H1 (cell line): ENCODE data around the gene ISG15. TPM values are rescaled to one million over a fixed set of nuclear protein-coding genes. Genes with fewer than 3 reads are reported as not detected.

ENCODE experiments used
- NANOG ChIP-seq: IDR thresholded peaks from 2 replicates; pipeline ENCODE4 v1.6.1; 2011; ENCODE audit warnings: low read length, low read depth, mild to moderate bottlenecking, inconsistent platforms; ENCODE audit not compliant: insufficient read depth, poor library complexity, severe bottlenecking
- SP1 ChIP-seq: IDR thresholded peaks from 2 replicates; pipeline ENCODE4 v1.6.1; 2011; ENCODE audit warnings: low read depth, low read length
- polyA plus RNA-seq, 7 experiments: library from polyadenylated mRNA; depleted of rRNA in 3 of 7; stranded (reverse) in 5 of 7; unstranded in 2 of 7; fragments of >200 nt in 5 of 7; fragments of 200-250 nt in 2 of 7; gene quantifications; 1 replicate in 5 of 7; 2 replicates in 1 of 7; 4 replicates in 1 of 7; pipeline versions ENCODE4 v1.2.1 to v1.2.3, GENCODE V29; 2011 to 2013; ENCODE audit warnings: missing spikeins in 2 of 7, mixed read lengths in 2 of 7
- total RNA-seq: library from RNA; stranded (reverse); fragmentation: NEBNext Ultra II Directional; extraction: Animal tissue kit (Norgen Biotek cat#: 25700); gene quantifications from 2 replicates; pipeline ENCODE4 v1.2.1, GENCODE V29; 2021

ISG15 gene
- total and polyA plus RNA-seq, 2 of the 8 experiments (the other 6 are each of a cell fraction or from before 2014, with no cell fraction given), result 29.3 to 121 TPM

- no peak for TF ChIP-seq NANOG
- TF ChIP-seq SP1, result no peak
Observed at GRCh38 chr1:980137-980571, 33.1 kb upstream of the ISG15 start (continued).
